SU-DHL-6 (cell line): ENCODE data around the gene PRRC1.

Experiments
- H2AFZ ChIP-seq: fragments of 200-600 bp; sonication (generic); 2 replicates; pipeline ENCODE4 v1.6.1; 2014; ENCODE audit warnings: low read depth, mild to moderate bottlenecking, moderate library complexity, mixed read lengths, antibody characterized with exemption, low read length; ENCODE audit not compliant: severe bottlenecking
- H3F3A ChIP-seq: fragments of 200-600 bp; shearing (Covaris generic); 2 replicates; pipeline ENCODE4 v1.6.0; 2016; ENCODE audit warnings: antibody characterized with exemption, mild to moderate bottlenecking; ENCODE audit not compliant: insufficient read depth
- H3K27ac ChIP-seq: fragments of 200-600 bp; sonication (generic); 2 replicates; pipeline ENCODE4 v1.5.1; 2016; ENCODE audit warnings: low read depth, mild to moderate bottlenecking, low read length, moderate library complexity, mixed read lengths
- H3K27me3 ChIP-seq: fragments of 200-600 bp; sonication (generic), shearing (Covaris generic); 2 replicates; pipeline ENCODE4 v1.6.0; 2014; ENCODE audit warnings: mild to moderate bottlenecking, low read length
- H3K36me3 ChIP-seq: fragments of 200-600 bp; sonication (generic); 2 replicates; pipeline ENCODE4 v1.6.1; 2014; ENCODE audit warnings: mild to moderate bottlenecking, low read length, mixed read lengths
- H3K4me2 ChIP-seq: fragments of 300-600, 200-600 bp; shearing (Covaris generic), sonication (generic); 2 replicates; pipeline ENCODE4 v1.6.0; 2014; ENCODE audit warnings: low read length, low read depth, mild to moderate bottlenecking; ENCODE audit not compliant: poor library complexity, severe bottlenecking
- H3K4me3 ChIP-seq: fragments of 200-600 bp; sonication (generic); 2 replicates; pipeline ENCODE4 v1.5.1; 2014; ENCODE audit warnings: antibody characterized with exemption, low read length, mild to moderate bottlenecking, mixed read lengths; ENCODE audit not compliant: insufficient read depth, poor library complexity, severe bottlenecking
- H3K79me2 ChIP-seq: fragments of 200-600 bp; sonication (generic); 2 replicates; pipeline ENCODE4 v1.6.1; 2014; ENCODE audit warnings: mild to moderate bottlenecking, low read length, moderate library complexity; ENCODE audit not compliant: insufficient read depth
- H3K9ac ChIP-seq: fragments of 200-600 bp; sonication (generic); 2 replicates; pipeline ENCODE4 v1.7.0; 2014; ENCODE audit warnings: mild to moderate bottlenecking, low read length
- H3K9me2 ChIP-seq: fragments of 200-600 bp; sonication (generic); replicated peaks from 2 replicates; pipeline ENCODE4 v1.6.1; 2014; ENCODE audit warnings: low read length; ENCODE audit not compliant: insufficient read depth
- H3K9me3 ChIP-seq: fragments of 200-600 bp; sonication (generic); 2 replicates; pipeline ENCODE4 v1.6.1; 2014; ENCODE audit warnings: low read length, mixed read lengths; ENCODE audit not compliant: insufficient read depth
- H4K20me1 ChIP-seq: fragments of 200-600 bp; sonication (generic); 2 replicates; pipeline ENCODE4 v1.6.1; 2014; ENCODE audit warnings: low read depth, mild to moderate bottlenecking, antibody characterized with exemption, low read length, moderate library complexity, mixed read lengths
- EZH2phosphoT487 ChIP-seq: fragments of 200-600 bp; sonication (generic), shearing (Covaris generic); conservative IDR thresholded peaks from 2 replicates; pipeline ENCODE4 v1.6.1; 2018; ENCODE audit warnings: mild to moderate bottlenecking, antibody characterized with exemption, low read length, moderate library complexity, mixed read lengths
- TF ChIP-seq, protein P1 (sequence below): fragments of 200-600 bp; sonication (generic); IDR thresholded peaks from one replicate; pipeline ENCODE4 v1.5.1; 2017; ENCODE audit warnings: antibody characterized with exemption, mild to moderate bottlenecking, low read length, moderate library complexity; ENCODE audit not compliant: insufficient read depth, poor library complexity, severe bottlenecking

Gene PRRC1

DNA sequence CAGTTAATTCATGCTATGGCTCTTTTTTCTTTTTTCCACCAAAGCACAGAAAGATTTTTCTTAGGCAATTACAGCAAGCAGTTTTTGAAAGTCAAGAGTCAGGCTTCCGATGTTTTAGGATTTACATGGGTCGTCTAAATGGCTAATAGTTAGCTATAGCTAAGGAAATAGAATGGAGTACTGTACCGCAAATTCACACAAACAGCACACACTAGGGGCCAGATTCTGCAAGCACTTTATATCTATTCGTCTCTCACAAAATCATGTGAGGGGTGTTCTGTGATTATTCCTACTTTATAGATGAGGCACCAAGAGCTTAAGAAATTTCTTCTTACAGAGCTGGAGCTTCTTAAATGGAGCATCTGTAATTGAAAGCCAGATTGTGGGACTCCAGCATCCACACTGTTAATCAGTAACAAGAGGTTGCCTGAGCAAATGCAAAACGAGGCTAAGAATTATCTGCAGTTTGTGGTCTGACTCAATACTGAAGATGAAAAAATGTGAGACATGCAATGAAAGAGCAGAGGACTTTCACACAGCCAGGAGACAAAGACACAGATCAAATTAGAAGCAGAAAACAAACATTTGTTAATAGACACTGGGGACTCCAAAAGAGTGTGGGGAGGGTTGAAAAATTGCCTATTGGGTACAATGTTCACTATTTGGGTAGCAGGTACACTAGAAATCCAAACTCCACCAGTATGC, 68.8 kb downstream of the PRRC1 start:
- Histone ChIP-seq H3K27ac (peak overlapping the region; percentile 59), H3K36me3 (no peaks in the 10 kb centered on the region), H3K4me3 (no peak overlapping the region), H3K9me3 (no peaks in the 10 kb centered on the region), H3K9ac (0 out of 2 replicates have a peak overlapping the region, but pooled peaks have one; percentile 9), H3K9me2 (no peaks in the 10 kb centered on the region), H3K4me2 (peak overlapping the region; percentile 44), H4K20me1 (no peaks in the 10 kb centered on the region), H2AFZ (peak overlapping the region; percentile 87), H3K79me2 (no peaks in the 10 kb centered on the region), H3K27me3 (no peaks in the 10 kb centered on the region), H3F3A (no peaks in the 10 kb centered on the region)
- TF ChIP-seq, protein P1, sequence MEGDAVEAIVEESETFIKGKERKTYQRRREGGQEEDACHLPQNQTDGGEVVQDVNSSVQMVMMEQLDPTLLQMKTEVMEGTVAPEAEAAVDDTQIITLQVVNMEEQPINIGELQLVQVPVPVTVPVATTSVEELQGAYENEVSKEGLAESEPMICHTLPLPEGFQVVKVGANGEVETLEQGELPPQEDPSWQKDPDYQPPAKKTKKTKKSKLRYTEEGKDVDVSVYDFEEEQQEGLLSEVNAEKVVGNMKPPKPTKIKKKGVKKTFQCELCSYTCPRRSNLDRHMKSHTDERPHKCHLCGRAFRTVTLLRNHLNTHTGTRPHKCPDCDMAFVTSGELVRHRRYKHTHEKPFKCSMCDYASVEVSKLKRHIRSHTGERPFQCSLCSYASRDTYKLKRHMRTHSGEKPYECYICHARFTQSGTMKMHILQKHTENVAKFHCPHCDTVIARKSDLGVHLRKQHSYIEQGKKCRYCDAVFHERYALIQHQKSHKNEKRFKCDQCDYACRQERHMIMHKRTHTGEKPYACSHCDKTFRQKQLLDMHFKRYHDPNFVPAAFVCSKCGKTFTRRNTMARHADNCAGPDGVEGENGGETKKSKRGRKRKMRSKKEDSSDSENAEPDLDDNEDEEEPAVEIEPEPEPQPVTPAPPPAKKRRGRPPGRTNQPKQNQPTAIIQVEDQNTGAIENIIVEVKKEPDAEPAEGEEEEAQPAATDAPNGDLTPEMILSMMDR, result no peak
- TF ChIP-seq EZH2phosphoT487, result no peak

DNA sequence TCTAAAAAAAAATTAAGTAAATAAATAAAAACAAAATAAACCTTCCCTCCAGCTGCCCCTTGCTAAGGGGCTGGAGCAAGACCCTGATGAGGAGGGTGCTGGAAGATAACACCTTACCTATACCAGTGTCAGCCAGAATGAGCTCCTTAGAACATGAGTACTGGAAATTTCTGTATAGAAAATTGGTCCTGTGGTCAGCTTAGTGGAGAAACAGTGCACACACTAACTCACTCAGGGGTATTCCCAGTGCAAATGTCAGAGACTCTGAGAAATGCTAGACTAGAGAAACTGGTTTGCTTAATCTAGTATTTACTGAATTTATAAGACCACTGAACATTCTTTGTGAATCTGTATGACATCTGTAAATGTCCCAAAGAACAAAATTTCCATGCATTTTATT, 69.4 kb downstream of the PRRC1 start:
- H3K79me2 ChIP-seq, result no peaks in the 10 kb centered on the region
- H3K9me2 ChIP-seq, result no peaks in the 10 kb centered on the region
- peak overlapping the region; percentile 59 for H3K27ac ChIP-seq
- no peaks in the 10 kb centered on the region for H3K9me3 ChIP-seq
- no peak for TF ChIP-seq EZH2phosphoT487
- TF ChIP-seq, protein P1, result no peak
- H3K9ac ChIP-seq, result no peak overlapping the region
- no peaks in the 10 kb centered on the region for H3K27me3 ChIP-seq
- no peaks in the 10 kb centered on the region for H3K36me3 ChIP-seq
- no peaks in the 10 kb centered on the region for H4K20me1 ChIP-seq
- H2AFZ ChIP-seq, result no peak overlapping the region
- no peaks in the 10 kb centered on the region for H3F3A ChIP-seq
- no peak overlapping the region for H3K4me3 ChIP-seq
- H3K4me2 ChIP-seq, result no peak overlapping the region

- no peaks in the 10 kb centered on the region for H4K20me1 ChIP-seq
- H3K36me3 ChIP-seq, result no peaks in the 10 kb centered on the region
- H3K27ac ChIP-seq, result no peak overlapping the region
- no peak overlapping the region for H3K4me2 ChIP-seq
- no peak overlapping the region for H2AFZ ChIP-seq
- H3K9ac ChIP-seq, result no peak overlapping the region
- no peaks in the 10 kb centered on the region for H3K9me3 ChIP-seq
- H3K79me2 ChIP-seq, result no peaks in the 10 kb centered on the region
- H3K4me3 ChIP-seq, result no peak overlapping the region
- no peaks in the 10 kb centered on the region for H3K27me3 ChIP-seq
- H3K9me2 ChIP-seq, result no peaks in the 10 kb centered on the region
- no peaks in the 10 kb centered on the region for H3F3A ChIP-seq
- TF ChIP-seq EZH2phosphoT487, result no peak
- TF ChIP-seq, protein P1, result no peak
Measured at GRCh38 chr5:127587246-127587917, 69.9 kb downstream of the PRRC1 start.
